ENCODE data around the gene PPY.

GRCh38 chr17:43953746-43954145 is 11.5 kb upstream of the PPY start, which contains the start of gene PYY:
- TF ChIP-seq CTCF (IDR thresholded peaks at IDR 0.05) (no peak), POLR2A (IDR thresholded peaks at IDR 0.05) (no peak)
